OCI-LY7 (cell line): ENCODE measurements around the gene CBS.

Experiments
- CTCF ChIP-seq: fragments of 200-600 bp; sonication (generic); conservative IDR thresholded peaks from 2 replicates; pipeline ENCODE4 v1.5.1; 2014; ENCODE audit warnings: mild to moderate bottlenecking, antibody characterized with exemption, low read length, moderate library complexity, mixed read lengths
- EZH2phosphoT487 ChIP-seq: fragments of 200-600 bp; sonication (generic); IDR thresholded peaks from 2 replicates; pipeline ENCODE4 v1.6.1; 2018; ENCODE audit warnings: low read depth, borderline replicate concordance, mild to moderate bottlenecking, mixed run types, antibody characterized with exemption, low read length, moderate library complexity, mixed read lengths

GRCh38 chr21:43006874-43007208 lies 68.8 kb downstream of the CBS start:
- TF ChIP-seq CTCF, result no peak
- TF ChIP-seq EZH2phosphoT487, result no peak
